GM18867 (cell line): ENCODE data around the gene CBFA2T3.

Source experiments
- ATAC-seq: cut with Tn5 transposase; IDR thresholded peaks from one replicate; pipeline ENCODE4 v1.9.1; 2021; ENCODE audit warnings: mild to moderate bottlenecking, moderate library complexity; ENCODE audit not compliant: unreplicated experiment

CBFA2T3 gene

DNA sequence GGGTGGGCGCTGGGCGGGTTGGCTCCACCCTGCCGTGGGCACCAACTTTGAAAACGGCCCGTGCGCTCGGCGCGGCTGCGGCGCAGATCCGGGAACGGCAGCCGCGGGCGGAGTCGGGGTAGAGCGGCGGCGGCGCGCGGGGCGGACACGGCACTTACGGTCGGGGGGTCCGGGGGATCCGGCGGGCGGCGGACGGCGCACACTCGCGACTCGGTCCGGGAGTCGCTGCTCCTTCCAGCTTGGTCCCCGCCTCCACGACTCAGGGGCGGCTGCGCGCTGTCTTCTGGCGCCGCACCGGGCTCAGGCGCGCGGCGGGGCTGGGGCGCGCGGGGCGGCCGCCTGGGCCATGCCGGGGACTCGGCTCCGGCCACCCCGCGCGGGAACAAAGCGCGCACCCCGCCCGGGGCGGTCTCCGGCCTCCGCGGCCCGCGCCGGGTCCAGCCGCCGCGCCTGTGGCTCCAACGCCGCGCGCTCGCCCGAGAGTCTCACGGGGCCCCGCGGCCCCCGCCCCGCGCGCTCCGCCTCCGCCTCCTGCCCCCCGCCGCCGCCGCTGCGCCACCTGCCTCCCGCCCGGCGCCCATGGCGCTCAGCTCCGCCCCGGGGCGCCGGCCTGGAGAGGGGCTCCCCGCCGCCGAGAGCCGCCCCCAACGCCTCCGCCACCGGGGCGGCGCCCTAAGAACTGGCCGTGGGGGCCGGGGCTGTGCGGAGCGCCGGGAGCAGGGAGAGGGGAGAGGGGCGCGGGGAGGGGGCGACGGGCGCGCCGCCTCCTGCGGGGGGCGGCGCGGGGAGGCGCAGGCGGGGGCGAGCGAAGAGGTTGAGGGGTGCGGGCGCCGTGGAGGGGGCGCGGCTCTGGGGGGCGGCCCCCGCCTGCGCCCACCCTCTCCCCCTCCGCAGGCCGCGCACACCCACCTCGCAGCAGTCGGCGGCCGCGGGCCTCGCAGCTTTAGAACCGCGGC lies 35.9 kb downstream of the CBFA2T3 start:
- ATAC-seq: peak; percentile 40

DNA sequence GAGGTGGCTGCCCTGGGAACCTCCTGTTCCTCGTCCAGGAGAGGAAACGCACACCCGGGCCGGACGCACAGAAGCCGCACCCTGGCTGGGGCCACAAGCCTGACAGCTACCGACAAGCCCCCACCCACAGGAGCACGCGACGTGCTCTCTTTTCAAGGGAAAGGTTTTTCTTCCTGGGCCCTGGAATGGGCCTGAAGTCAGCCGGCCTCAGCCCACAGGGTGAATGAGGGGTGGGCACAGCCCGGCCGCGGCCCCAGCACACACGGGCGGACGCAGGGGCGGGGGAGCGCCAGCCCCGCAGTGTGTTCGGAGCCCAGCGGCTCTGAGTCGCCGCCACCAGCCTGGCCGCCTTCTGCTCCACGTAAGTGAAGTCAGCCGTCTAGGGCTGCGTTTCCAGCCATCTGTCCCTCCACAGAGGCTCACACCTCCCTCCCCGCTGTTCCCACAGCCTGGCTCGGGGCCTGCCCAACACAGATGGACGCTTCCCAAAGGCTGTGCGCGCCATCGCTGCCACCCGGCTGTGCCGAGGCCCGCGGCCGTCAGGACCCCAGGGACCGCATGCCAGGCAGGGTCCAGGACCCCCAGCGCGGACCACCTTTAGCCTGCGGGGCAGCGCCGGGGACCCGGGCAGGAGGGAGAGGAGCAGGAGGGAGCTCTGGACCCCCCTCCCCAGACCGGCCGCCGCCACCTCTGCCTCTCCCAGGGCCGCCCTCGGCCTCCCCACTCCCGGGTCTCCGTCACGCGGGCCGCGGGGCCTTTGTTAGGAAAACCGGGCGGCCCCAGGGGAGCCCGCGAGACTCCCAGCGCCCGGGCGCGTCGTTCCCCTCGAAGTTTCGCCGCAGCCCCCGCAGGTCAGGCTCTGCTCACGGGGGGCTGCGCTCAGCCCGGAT lies 36.8 kb downstream of the CBFA2T3 start:
- no peak for ATAC-seq

GRCh38 chr16:88939245-88939971 lies 37.6 kb downstream of the CBFA2T3 start:
- ATAC-seq: no peak

DNA sequence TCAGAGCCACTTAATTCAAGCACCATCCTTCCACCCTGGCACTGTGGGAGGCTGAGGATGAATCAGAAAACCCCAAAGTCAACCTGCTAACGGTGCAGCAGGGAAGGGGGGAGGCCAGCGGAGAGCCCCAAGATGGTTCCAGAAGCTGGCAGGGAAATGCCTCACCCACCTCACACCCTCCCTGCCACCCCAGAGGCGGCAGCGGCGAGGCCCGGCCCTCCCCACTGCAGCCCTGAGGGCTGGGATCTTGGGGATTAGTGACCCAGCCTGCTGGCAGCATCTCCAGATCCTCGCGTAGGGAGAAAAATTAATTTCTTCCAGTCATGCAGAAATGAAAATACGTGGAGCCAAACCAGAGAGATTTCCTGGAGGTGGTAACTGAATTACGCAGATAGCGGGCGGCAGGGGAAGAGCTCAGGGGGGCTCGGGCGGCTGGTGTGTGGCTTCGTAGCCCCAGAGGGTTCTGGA lies 38.2 kb downstream of the CBFA2T3 start:
- ATAC-seq: no peak

- no peak for ATAC-seq
These were observed 38.8 kb downstream of the CBFA2T3 start for GRCh38 chr16:88938119-88938776.

DNA sequence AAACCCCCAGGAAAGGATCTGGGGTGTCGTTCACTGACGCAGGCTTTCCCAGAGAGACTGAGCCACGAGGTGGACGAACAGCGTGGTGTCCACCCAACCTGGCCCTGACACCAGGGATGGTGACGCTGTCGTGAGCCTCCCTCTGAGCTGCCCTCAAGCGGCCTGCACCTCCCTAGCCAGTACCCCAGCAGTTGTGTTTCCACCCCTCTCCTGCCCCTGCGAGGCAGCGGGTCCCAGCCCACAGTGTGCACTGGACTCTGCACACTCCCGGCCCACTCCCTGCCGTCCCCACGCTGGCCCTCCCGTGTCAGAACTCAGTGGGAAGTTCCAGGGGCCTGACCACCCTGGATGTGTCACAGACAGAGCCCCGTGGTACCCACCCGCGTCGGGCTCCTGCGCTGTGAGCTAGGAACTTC lies 39.8 kb downstream of the CBFA2T3 start:
- ATAC-seq: no peak

- ATAC-seq: no peak
These were observed 40.3 kb downstream of the CBFA2T3 start for GRCh38 chr16:88936556-88937205.

GRCh38 chr16:88936008-88936555 lies 40.9 kb downstream of the CBFA2T3 start:
- ATAC-seq: no peak

DNA sequence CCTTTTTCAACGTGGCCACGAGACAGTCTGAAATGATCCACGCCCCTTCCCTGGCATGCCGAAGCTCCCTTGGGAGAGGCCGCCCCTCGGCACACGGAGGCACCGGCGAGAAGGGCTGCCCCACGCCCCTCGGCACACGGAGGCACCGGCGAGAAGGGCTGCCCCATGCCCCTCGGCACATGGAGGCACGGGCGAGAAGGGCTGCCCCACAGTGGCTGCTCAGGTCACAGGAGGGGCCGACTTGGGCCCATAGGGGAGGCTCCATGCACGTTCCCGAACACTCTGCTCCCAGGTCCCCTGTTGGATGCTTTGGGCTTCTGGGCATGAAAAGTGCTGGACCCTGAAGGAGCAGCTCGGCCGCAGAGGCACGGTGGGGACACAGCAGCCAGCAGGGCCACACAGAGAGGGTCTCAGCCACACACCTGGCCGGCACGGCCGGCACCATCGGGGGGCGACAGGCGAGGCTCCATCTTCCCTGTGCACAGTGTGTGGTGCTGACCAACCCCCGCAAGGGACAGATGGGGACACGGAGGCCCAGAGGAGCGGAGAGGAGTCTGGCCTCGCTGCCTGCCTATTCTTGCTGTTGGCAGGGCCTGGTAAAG lies 42.8 kb downstream of the CBFA2T3 start:
- ATAC-seq: no peak

GRCh38 chr16:88932929-88933328 lies 44.1 kb downstream of the CBFA2T3 start:
- ATAC-seq: no peak

GRCh38 chr16:88931936-88932335 lies 45.1 kb downstream of the CBFA2T3 start:
- ATAC-seq: no peak

- no peak for ATAC-seq
These were observed 45.6 kb downstream of the CBFA2T3 start for GRCh38 chr16:88931373-88931900.

DNA sequence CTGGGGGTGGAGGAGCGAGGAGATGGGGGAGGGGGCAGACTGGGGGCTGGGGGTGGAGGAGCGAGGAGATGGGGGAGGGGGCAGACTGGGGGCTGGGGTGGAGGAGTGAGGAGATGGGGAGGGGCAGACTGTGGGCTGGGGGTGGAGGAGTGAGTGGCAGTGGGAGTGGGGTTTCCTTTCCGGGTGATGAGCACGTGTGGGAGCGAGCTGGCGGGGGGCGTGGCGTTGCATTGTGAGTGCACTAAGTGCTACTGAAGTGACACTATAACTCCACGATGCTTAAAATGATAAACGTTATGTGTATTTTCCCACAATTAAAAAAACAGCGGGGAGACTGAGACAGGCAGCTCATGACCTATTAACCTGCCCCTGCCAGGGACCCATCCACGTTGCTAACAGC lies 46.3 kb downstream of the CBFA2T3 start:
- no peak for ATAC-seq

DNA sequence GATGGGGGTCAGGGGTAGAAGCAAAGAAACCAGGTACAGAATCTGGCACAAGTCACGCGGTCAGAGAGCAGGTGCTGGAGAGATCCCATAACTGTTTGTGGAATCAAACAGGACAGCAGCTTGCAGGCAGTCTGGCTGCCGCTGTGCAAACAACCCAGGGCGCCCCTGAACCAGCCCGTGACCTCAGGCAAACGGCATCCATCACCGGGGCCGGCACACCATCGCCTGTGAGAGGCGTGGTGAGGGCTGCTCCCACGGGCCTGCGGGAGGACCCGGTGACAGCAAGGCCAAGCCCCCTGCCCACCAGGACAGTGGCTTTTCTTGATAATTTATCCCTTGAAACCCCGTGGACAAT lies 47.9 kb downstream of the CBFA2T3 start:
- ATAC-seq: no peak

GRCh38 chr16:88928405-88929090 lies 48.5 kb downstream of the CBFA2T3 start:
- no peak for ATAC-seq

DNA sequence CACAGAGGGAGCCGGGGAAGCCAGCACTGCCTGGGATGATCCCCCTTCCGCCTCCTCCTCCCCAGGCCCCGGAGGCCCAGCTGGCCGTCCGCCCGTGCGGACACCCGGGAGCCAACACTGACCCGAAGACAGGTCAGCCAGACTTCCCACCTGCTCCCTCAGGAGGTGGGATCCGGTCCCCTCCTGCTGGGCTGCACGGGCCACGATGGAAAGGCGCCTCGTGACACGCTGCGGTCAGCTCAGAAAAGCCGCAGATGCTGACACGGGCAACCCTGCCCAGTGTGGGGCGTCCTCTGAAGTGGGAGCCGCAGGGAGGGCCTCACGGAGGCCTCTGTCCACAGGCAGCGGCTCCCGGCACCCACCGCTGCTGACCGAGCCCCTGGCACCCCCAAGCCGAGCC lies 49.3 kb downstream of the CBFA2T3 start:
- ATAC-seq: no peak

GRCh38 chr16:88927010-88927409 lies 50.0 kb downstream of the CBFA2T3 start:
- no peak for ATAC-seq

DNA sequence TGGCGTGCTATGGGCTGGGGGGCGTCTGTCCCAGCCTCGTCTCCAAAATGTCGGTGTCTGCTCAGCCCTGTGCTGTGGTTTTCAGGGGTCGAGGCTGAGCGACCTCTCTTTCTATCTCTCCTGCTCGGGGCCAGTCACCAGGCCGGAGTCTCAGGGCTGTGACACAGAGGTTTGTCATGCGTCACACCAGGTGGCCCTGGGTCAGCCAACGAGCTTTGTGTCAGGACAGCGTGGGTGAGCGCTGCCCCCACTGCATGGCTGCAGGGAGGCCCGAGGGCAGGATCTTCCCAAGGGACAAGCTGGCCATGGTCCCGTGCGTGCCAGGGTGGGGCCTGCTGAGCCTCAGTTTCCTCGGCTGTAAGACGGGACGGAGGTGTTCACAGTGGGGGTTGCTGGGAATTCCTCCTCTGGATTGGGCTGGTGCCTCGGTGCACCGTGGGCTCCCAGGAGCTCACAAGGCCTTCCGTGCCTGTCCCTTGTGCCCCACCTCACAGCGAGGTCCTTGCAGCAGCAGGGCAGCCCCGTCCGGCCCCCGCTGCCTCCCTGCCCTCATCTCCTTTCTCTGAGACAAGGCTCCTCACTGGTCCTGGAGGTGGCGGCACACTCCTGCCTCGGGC lies 50.5 kb downstream of the CBFA2T3 start:
- no peak for ATAC-seq
